CD4-positive, alpha-beta memory T cell (primary cell): ENCODE measurements around the gene FBXL19. TPM values are rescaled to one million over a fixed set of nuclear protein-coding genes. Genes with fewer than 3 reads are reported as not detected.

Source experiments
- CTCF ChIA-PET: fragments of 350-600 bp; sonication (Branson Sonifier 250); formaldehyde crosslinking; loops from one replicate; lab custom pipeline; 2021; ENCODE audit warnings: inconsistent platforms; ENCODE audit not compliant: partially characterized antibody; lab: Charles Lee
- POLR2A ChIA-PET: fragments of 350-600 bp; sonication (Branson Sonifier 250); formaldehyde crosslinking; loops from one replicate; lab custom pipeline; 2021; ENCODE audit not compliant: partially characterized antibody; lab: Charles Lee
- DNase-seq, 5 donors: peaks; one replicate each; pipeline versions ENCODE4 v3.0.0 to v3.0.0-alpha.2; 2020 to 2022; ENCODE audit warnings: mixed read lengths in 1 of 5
- H3K27ac ChIP-seq: one replicate; pipeline ENCODE4 v1.7.0; 2013; ENCODE audit warnings: low read depth, low read length
- H3K27me3 ChIP-seq: 2 replicates; pipeline ENCODE4 v1.7.0; 2013; ENCODE audit warnings: mild to moderate bottlenecking, low read length, moderate library complexity; ENCODE audit not compliant: insufficient read depth
- H3K36me3 ChIP-seq: 2 replicates; pipeline ENCODE4 v1.7.0; 2013; ENCODE audit warnings: mild to moderate bottlenecking, low read length, moderate library complexity; ENCODE audit not compliant: insufficient read depth
- H3K4me1 ChIP-seq: 2 replicates; pipeline ENCODE4 v1.7.0; 2013; ENCODE audit warnings: mild to moderate bottlenecking, low read length, moderate library complexity; ENCODE audit not compliant: insufficient read depth
- H3K4me3 ChIP-seq, 2 donors: one replicate each; pipeline ENCODE4 v1.7.0; 2013; ENCODE audit warnings: low read length in 2 of 2, mild to moderate bottlenecking in 1 of 2
- H3K9me3 ChIP-seq, 2 donors: one replicate each; pipeline ENCODE4 v1.7.0; 2013; ENCODE audit warnings: low read length in 2 of 2, control low read depth in 1 of 2; ENCODE audit not compliant: control insufficient read depth in 1 of 2
- H3K27ac Mint-ChIP-seq, 7 donors: one replicate each; pipeline ENCODE4 v1.8.0; 2020 to 2021; ENCODE audit warnings: mixed read lengths in 7 of 7, mild to moderate bottlenecking in 6 of 7, inconsistent platforms in 3 of 7, moderate library complexity in 3 of 7
- H3K27me3 Mint-ChIP-seq, 2 donors: one replicate each; pipeline ENCODE4 v1.8.0; 2020 to 2021; ENCODE audit warnings: mixed read lengths in 2 of 2
- H3K36me3 Mint-ChIP-seq, 2 donors: one replicate each; pipeline ENCODE4 v1.8.0; 2020 to 2021; ENCODE audit warnings: mixed read lengths in 2 of 2, inconsistent platforms in 1 of 2, mild to moderate bottlenecking in 1 of 2
- H3K4me1 Mint-ChIP-seq, 4 donors: one replicate each; pipeline ENCODE4 v1.8.0; 2020 to 2021; ENCODE audit warnings: mixed read lengths in 4 of 4, mild to moderate bottlenecking in 1 of 4
- H3K4me3 Mint-ChIP-seq, 8 donors: one replicate each; pipeline ENCODE4 v1.8.0; 2020 to 2021; ENCODE audit warnings: mixed read lengths in 8 of 8, mild to moderate bottlenecking in 7 of 8, moderate library complexity in 6 of 8, inconsistent platforms in 3 of 8
- H3K9me3 Mint-ChIP-seq, 8 donors: one replicate each; pipeline ENCODE4 v1.8.0; 2020 to 2021; ENCODE audit warnings: mixed read lengths in 8 of 8, mild to moderate bottlenecking in 5 of 8, inconsistent platforms in 3 of 8, moderate library complexity in 1 of 8
- intact Hi-C: fragments of 100-400 bp; cut with micrococcal nuclease; formaldehyde crosslinking; loops from one replicate; pipeline ENCODE4 v1.15.1; 2023
- polyA plus RNA-seq, 2 donors: library from polyadenylated mRNA; unstranded; fragments of 300-500 nt; fragmentation: Illumina TruSeq; gene quantifications; one replicate each; pipeline ENCODE4 v1.2.3, GENCODE V29; 2021
- total RNA-seq, 2 experiments: library from RNA; stranded (reverse); gene quantifications; one replicate each; pipeline ENCODE4 v1.2.3, GENCODE V29; 2021

The FBXL19 gene
- total and polyA plus RNA-seq, 4 experiments from 2014 or later, result 0.16 to 15.8 (median 15.6) TPM; not detected in 1

DNA sequence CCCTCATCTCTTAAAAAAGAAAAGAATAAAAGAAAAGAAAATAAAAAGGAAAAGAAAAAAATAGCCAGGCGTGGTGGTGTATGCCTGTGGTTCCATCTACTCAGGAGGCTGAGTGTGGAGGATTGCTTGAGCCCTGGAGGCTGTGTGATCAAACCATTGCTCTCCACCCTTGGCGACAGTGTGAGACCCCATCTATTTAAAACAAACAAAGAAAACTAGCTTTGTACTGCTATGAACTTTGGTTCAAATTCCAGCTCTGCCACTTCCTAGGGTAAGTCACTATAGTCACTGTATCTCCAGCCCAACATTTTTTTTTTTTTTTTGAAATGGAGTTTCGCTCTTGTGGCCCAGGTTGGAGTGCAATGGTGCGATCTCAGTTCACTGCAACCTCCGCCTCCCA is 22.8 kb upstream of the FBXL19 start:
- Histone ChIP-seq H3K27me3 (no peaks in the 10 kb centered on the region), H3K9me3 (no peaks in the 10 kb centered on the region), H3K4me3 (no peak overlapping the region), H3K27ac (no peak overlapping the region), H3K36me3 (no peaks in the 10 kb centered on the region), H3K4me1 (peaks cover 53% of the 10 kb centered on the region)
- H3K4me1 Mint-ChIP-seq, result peaks cover 27 to 55% (median 40%) of the 10 kb centered on the region in 4 donors
- H3K36me3 Mint-ChIP-seq, result peaks cover 0 to 3% of the 10 kb centered on the region in 2 donors
- intact Hi-C loops, result no loop called here
- peak overlapping the region in 3 of 7 donors; percentile 66 to 85 (median 73) for H3K27ac Mint-ChIP-seq
- no peaks in the 10 kb centered on the region for H3K9me3 Mint-ChIP-seq
- H3K27me3 Mint-ChIP-seq, result no peaks in the 10 kb centered on the region
- peak overlapping the region in 4 of 8 donors; percentile 13 to 81 (median 58) for H3K4me3 Mint-ChIP-seq
- ChIA-PET CTCF (interaction anchor here (0.6 to 8.3 kb wide), 15 partner anchors 9 to 242 kb away, joined by 3 to 124 read pairs (median 7); no protein-coding TSS in a partner anchor), POLR2A (interaction anchor here (0.6 to 10.9 kb wide), 6 partner anchors 22 to 352 kb away, joined by 3 to 177 read pairs (median 19); no protein-coding TSS in a partner anchor)
- no peak for DNase-seq

- peak overlapping the region in 1 of 2 donors; percentile 46 for H3K4me3 ChIP-seq
- Mint-ChIP-seq H3K36me3 (peaks cover 0 to 3% of the 10 kb centered on the region in 2 donors), H3K4me1 (peaks cover 22 to 47% (median 34%) of the 10 kb centered on the region in 4 donors), H3K27ac (peak overlapping the region; percentile 72 to 85 (median 76)), H3K27me3 (no peaks in the 10 kb centered on the region), H3K4me3 (peak overlapping the region; percentile 69 to 83 (median 79)), H3K9me3 (no peaks in the 10 kb centered on the region)
- intact Hi-C loops, result loop anchor here (1.0 to 2.0 kb wide), 4 partner anchors 20 to 57 kb away; no protein-coding TSS in a partner anchor
- CTCF ChIA-PET, result interaction anchor here (0.6 to 8.3 kb wide), 23 partner anchors 9 to 542 kb away, joined by 3 to 124 read pairs (median 3); no protein-coding TSS in a partner anchor
- no peaks in the 10 kb centered on the region for H3K9me3 ChIP-seq
- H3K27me3 ChIP-seq, result no peaks in the 10 kb centered on the region
- H3K4me1 ChIP-seq, result peaks cover 45% of the 10 kb centered on the region
- H3K36me3 ChIP-seq, result no peaks in the 10 kb centered on the region
- DNase-seq, result no peak
- POLR2A ChIA-PET, result interaction anchor here (0.8 to 10.9 kb wide), 20 partner anchors 9 to 558 kb away, joined by 3 to 177 read pairs (median 6); partner anchors contain the start of genes ARMC5, FBRS, PHKG2 and PRR14
- H3K27ac ChIP-seq, result no peak overlapping the region
Measured at GRCh38 chr16:30901201-30902028, 22.0 kb upstream of the FBXL19 start.

- POLR2A ChIA-PET, result interaction anchor here (0.8 to 10.9 kb wide), 23 partner anchors 10 to 1095 kb away, joined by 3 to 177 read pairs (median 6); partner anchors contain the start of genes ARMC5, FBRS, PHKG2 and PRR14
- peaks cover 19 to 47% (median 32%) of the 10 kb centered on the region in 4 donors for H3K4me1 Mint-ChIP-seq
- H3K9me3 Mint-ChIP-seq, result no peaks in the 10 kb centered on the region
- Histone ChIP-seq H3K9me3 (no peaks in the 10 kb centered on the region), H3K27ac (peak overlapping the region; percentile 70), H3K27me3 (no peaks in the 10 kb centered on the region), H3K4me1 (peaks cover 41% of the 10 kb centered on the region), H3K36me3 (no peaks in the 10 kb centered on the region), H3K4me3 (peak overlapping the region in 1 of 2 donors; percentile 68)
- CTCF ChIA-PET, result interaction anchor here (0.6 to 8.3 kb wide), 23 partner anchors 8 to 541 kb away, joined by 3 to 124 read pairs (median 5); no protein-coding TSS in a partner anchor
- intact Hi-C loops, result loop anchor here (1.0 to 2.0 kb wide), 4 partner anchors 19 to 58 kb away; no protein-coding TSS in a partner anchor
- H3K27me3 Mint-ChIP-seq, result no peaks in the 10 kb centered on the region
- peak overlapping the region; percentile 91 to 99 (median 98) for H3K27ac Mint-ChIP-seq
- peaks cover 0 to 3% of the 10 kb centered on the region in 2 donors for H3K36me3 Mint-ChIP-seq
- peak; percentile 54 to 72 (median 58) for DNase-seq
- peak overlapping the region; percentile 94 to 99 (median 96) for H3K4me3 Mint-ChIP-seq
Measured at GRCh38 chr16:30902029-30902972, 21.1 kb upstream of the FBXL19 start.

DNA sequence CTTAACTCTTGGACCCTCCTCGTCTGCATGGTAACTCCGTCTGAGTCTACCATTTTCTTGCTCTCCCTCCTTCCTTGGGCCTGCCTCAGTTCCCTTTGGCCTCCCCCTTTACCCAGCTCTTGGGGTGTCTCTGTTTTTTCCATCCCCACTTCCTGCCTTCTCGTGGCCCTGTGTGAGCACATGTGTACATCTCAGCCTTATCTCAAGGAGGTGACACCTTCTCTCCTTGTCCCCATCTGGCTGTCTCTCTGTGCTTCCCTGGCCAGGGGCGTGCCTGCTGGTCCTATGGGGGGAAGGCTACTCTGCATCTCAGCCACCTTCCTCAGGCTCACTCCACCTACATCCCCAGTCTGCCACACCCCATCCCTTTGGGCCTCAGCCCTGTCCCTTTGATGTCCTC is 20.4 kb upstream of the FBXL19 start:
- no peak overlapping the region for H3K4me3 ChIP-seq
- H3K4me1 ChIP-seq, result peaks cover 45% of the 10 kb centered on the region
- H3K9me3 Mint-ChIP-seq, result no peaks in the 10 kb centered on the region
- H3K27me3 Mint-ChIP-seq, result no peaks in the 10 kb centered on the region
- H3K27me3 ChIP-seq, result no peaks in the 10 kb centered on the region
- H3K27ac ChIP-seq, result peak overlapping the region; percentile 8
- peaks cover 25 to 52% (median 37%) of the 10 kb centered on the region in 4 donors for H3K4me1 Mint-ChIP-seq
- H3K9me3 ChIP-seq, result no peaks in the 10 kb centered on the region
- H3K36me3 ChIP-seq, result no peaks in the 10 kb centered on the region
- ChIA-PET POLR2A (interaction anchor here (1.1 to 10.9 kb wide), 18 partner anchors 10 to 1096 kb away, joined by 3 to 177 read pairs (median 6); partner anchors contain the start of genes ARMC5, FBRS, PHKG2 and ZNF646), CTCF (interaction anchor here (0.9 to 8.3 kb wide), 13 partner anchors 10 to 239 kb away, joined by 3 to 124 read pairs (median 7); no protein-coding TSS in a partner anchor)
- DNase-seq, result no peak
- intact Hi-C loops, result loop anchor here (2.0 kb wide), 1 partner anchor 28 kb away; no protein-coding TSS in a partner anchor
- H3K27ac Mint-ChIP-seq, result peak overlapping the region; percentile 91 to 99 (median 98)
- H3K4me3 Mint-ChIP-seq, result peak overlapping the region; percentile 94 to 99 (median 96)
- H3K36me3 Mint-ChIP-seq, result peaks cover 0 to 3% of the 10 kb centered on the region in 2 donors

GRCh38 chr16:30903596-30903995 is 19.8 kb upstream of the FBXL19 start:
- H3K4me1 ChIP-seq, result peaks cover 48% of the 10 kb centered on the region
- ChIA-PET CTCF (interaction anchor here (1.5 to 8.3 kb wide), 5 partner anchors 16 to 59 kb away, joined by 5 to 124 read pairs (median 28); no protein-coding TSS in a partner anchor), POLR2A (interaction anchor here (1.9 to 10.9 kb wide), 5 partner anchors 11 to 58 kb away, joined by 6 to 177 read pairs (median 19); no protein-coding TSS in a partner anchor)
- intact Hi-C loops, result loop anchor here (2.0 kb wide), 1 partner anchor 29 kb away; no protein-coding TSS in a partner anchor
- H3K27ac Mint-ChIP-seq, result peak overlapping the region; percentile 70 to 98 (median 86)
- no peaks in the 10 kb centered on the region for H3K27me3 Mint-ChIP-seq
- H3K27me3 ChIP-seq, result no peaks in the 10 kb centered on the region
- H3K27ac ChIP-seq, result no peak overlapping the region
- H3K4me3 Mint-ChIP-seq, result peak overlapping the region in 6 of 8 donors; percentile 15 to 99 (median 54)
- peaks cover 0 to 3% of the 10 kb centered on the region in 2 donors for H3K36me3 Mint-ChIP-seq
- H3K9me3 ChIP-seq, result no peaks in the 10 kb centered on the region
- H3K4me1 Mint-ChIP-seq, result peaks cover 25 to 54% (median 37%) of the 10 kb centered on the region in 4 donors
- H3K9me3 Mint-ChIP-seq, result no peaks in the 10 kb centered on the region
- H3K36me3 ChIP-seq, result no peaks in the 10 kb centered on the region
- no peak overlapping the region for H3K4me3 ChIP-seq
- no peak for DNase-seq
